ENCODE data around the gene DIRAS1. TPM values are rescaled to one million over a fixed set of nuclear protein-coding genes. Genes with fewer than 3 reads are reported as not detected.

Gene DIRAS1
- total and polyA plus RNA-seq, 4 donors, result 0.01 to 0.09 (median 0.08) TPM; not detected in 1

DNA sequence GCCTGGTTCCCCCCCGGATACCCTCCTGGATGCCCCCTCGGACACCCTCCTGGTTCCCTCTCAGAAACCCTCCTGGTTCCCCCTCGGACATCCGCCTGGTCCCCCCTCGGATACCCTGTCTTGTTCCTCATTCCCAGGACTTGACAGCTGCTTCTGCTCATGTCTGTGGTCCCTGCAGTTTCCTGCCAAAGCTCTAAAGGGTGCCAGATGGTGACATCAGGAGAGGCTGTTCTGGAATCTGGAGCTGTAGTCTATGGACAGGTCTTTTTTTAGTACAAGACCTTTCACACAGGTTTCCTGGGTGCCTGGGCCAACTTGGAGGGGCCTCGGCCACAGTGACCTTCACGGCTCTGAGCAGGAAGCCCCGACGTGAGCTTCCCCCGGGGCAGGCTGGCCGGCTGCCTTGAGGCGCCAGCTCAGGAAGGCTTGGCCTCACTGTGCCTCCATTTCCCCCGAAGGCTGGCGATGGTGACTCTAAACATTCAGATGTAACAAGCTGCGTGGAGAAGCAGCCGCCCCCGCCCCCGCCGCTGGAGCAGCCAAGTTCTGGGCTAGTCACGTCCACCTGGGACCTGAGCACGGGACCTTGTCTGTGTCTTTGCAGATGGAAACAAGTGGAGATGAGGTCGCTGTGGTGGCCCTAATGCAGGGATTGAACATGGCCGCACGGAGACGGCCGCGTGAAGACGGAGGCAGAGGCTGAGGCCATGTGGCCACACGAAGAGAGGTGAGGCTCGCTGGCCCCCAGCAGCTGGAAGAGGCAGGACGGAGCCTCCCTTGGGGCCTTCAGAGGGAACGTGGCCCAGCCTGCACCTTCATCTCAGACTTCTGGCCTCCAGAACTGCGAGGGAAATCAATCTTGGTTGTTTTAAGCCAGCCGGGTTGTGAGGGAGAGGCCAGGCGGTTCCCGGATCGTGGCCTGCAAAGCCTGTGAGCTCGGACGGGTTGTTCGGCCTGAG, 49.2 kb upstream of the DIRAS1 start (continued):
- TF ChIP-seq, protein P1, sequence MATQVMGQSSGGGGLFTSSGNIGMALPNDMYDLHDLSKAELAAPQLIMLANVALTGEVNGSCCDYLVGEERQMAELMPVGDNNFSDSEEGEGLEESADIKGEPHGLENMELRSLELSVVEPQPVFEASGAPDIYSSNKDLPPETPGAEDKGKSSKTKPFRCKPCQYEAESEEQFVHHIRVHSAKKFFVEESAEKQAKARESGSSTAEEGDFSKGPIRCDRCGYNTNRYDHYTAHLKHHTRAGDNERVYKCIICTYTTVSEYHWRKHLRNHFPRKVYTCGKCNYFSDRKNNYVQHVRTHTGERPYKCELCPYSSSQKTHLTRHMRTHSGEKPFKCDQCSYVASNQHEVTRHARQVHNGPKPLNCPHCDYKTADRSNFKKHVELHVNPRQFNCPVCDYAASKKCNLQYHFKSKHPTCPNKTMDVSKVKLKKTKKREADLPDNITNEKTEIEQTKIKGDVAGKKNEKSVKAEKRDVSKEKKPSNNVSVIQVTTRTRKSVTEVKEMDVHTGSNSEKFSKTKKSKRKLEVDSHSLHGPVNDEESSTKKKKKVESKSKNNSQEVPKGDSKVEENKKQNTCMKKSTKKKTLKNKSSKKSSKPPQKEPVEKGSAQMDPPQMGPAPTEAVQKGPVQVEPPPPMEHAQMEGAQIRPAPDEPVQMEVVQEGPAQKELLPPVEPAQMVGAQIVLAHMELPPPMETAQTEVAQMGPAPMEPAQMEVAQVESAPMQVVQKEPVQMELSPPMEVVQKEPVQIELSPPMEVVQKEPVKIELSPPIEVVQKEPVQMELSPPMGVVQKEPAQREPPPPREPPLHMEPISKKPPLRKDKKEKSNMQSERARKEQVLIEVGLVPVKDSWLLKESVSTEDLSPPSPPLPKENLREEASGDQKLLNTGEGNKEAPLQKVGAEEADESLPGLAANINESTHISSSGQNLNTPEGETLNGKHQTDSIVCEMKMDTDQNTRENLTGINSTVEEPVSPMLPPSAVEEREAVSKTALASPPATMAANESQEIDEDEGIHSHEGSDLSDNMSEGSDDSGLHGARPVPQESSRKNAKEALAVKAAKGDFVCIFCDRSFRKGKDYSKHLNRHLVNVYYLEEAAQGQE (IDR thresholded peaks at IDR 0.05), result no peak
- no peak for TF ChIP-seq HNF4G (IDR thresholded peaks at IDR 0.05)
- TF ChIP-seq YY1 (IDR thresholded peaks at IDR 0.05), result no peak
- no peak for TF ChIP-seq GABPA (IDR thresholded peaks at IDR 0.05 in 1 of 2, conservative IDR thresholded peaks at IDR 0.05 in 1 of 2)
- TF ChIP-seq SP1 (IDR thresholded peaks at IDR 0.05), result no peak
- TF ChIP-seq FOXA2 (IDR thresholded peaks at IDR 0.05), result no peak
- TF ChIP-seq NR2F2 (IDR thresholded peaks at IDR 0.05), result no peak
- TF ChIP-seq FOXA1 (IDR thresholded peaks at IDR 0.05), result no peak

DNA sequence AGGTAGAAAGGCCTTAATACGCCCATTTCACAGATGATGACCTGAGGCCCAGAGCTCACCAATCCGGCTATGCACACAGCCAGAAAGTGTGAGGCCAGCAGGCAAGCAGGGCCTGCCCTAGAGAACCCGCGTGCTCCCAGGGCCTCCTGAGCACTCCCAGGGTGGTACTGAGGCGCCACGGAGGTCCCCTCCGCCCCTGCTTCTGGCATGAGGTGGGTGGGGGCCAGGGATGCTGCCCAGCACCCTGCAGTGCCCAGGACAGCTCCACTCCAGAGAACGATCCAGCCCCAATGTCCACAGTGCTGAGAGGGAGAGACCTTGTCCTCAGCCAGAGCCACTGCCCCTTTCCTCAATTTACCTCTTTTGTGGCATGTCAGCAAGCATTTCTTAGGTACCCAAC, 48.0 kb upstream of the DIRAS1 start:
- Histone ChIP-seq H3K9ac (ENCODE audit: low read depth in 1 of 2, low read length in 2 of 2) (no peak overlapping the region), H3K36me3 (ENCODE audit: control insufficient read depth in 4 of 4, insufficient read depth in 3 of 4, low read depth in 1 of 4, low read length in 3 of 4) (peaks cover 0 to 21% (median 6%) of the 10 kb centered on the region in 4 donors), H3K27ac (ENCODE audit: low read depth in 1 of 2, low read length in 2 of 2) (no peak overlapping the region), H3K27me3 (ENCODE audit: control insufficient read depth in 4 of 4, insufficient read depth in 4 of 4, low read length in 3 of 4) (no peaks in the 10 kb centered on the region), H3K9me3 (ENCODE audit: control insufficient read depth in 4 of 4, low read length in 3 of 4) (no peaks in the 10 kb centered on the region), H3K4me3 (ENCODE audit: low read depth in 1 of 3, low read length in 3 of 3) (no peak overlapping the region), H3K4me1 (ENCODE audit: control insufficient read depth in 4 of 4, insufficient read depth in 4 of 4, low read length in 3 of 4) (peaks cover 0 to 3% (median under 1%) of the 10 kb centered on the region in 4 donors)
- no peak for DNase-seq (ENCODE audit: low spot score)
- WGBS, result 98% methylated on average over 8 of the region's 8 CpGs
- TF ChIP-seq, protein P2, sequence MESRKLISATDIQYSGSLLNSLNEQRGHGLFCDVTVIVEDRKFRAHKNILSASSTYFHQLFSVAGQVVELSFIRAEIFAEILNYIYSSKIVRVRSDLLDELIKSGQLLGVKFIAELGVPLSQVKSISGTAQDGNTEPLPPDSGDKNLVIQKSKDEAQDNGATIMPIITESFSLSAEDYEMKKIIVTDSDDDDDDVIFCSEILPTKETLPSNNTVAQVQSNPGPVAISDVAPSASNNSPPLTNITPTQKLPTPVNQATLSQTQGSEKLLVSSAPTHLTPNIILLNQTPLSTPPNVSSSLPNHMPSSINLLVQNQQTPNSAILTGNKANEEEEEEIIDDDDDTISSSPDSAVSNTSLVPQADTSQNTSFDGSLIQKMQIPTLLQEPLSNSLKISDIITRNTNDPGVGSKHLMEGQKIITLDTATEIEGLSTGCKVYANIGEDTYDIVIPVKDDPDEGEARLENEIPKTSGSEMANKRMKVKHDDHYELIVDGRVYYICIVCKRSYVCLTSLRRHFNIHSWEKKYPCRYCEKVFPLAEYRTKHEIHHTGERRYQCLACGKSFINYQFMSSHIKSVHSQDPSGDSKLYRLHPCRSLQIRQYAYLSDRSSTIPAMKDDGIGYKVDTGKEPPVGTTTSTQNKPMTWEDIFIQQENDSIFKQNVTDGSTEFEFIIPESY (IDR thresholded peaks at IDR 0.05), result no peak
- TF ChIP-seq GABPA (IDR thresholded peaks at IDR 0.05 in 1 of 2, conservative IDR thresholded peaks at IDR 0.05 in 1 of 2), result no peak
- no peak for TF ChIP-seq SP1 (IDR thresholded peaks at IDR 0.05)
- no peak for TF ChIP-seq NR2F2 (IDR thresholded peaks at IDR 0.05)
- no peak for TF ChIP-seq FOXA2 (IDR thresholded peaks at IDR 0.05)
- TF ChIP-seq, protein P1 (IDR thresholded peaks at IDR 0.05), result no peak
- TF ChIP-seq YY1 (IDR thresholded peaks at IDR 0.05), result no peak

Data from liver (tissue), 9 donors.